Testis (tissue), 3 donors: ENCODE measurements around the gene WIPF2. TPM values are rescaled to one million over a fixed set of nuclear protein-coding genes. Genes with fewer than 3 reads are reported as not detected.
"Not testable (repeated sequence)": the region's sequence is repeated elsewhere in the genome, so short reads cannot be mapped to it uniquely, and the experiment has no call there.

Experiments
- DNase-seq: peaks from one replicate; pipeline ENCODE4 v3.0.0-alpha.2; 2019
- H3K27ac ChIP-seq, 2 donors: fragments of 200-600 bp; sonication (generic); one replicate each; pipeline ENCODE4 v1.5.1; 2019
- H3K27me3 ChIP-seq: fragments of 200-600 bp; sonication (generic); one replicate; pipeline ENCODE4 v1.5.1; 2019
- H3K36me3 ChIP-seq: fragments of 200-600 bp; sonication (generic); one replicate; pipeline ENCODE4 v1.5.1; 2017; ENCODE audit warnings: low read depth; ENCODE audit errors: missing control alignments
- H3K4me1 ChIP-seq: fragments of 200-600 bp; sonication (generic); one replicate; pipeline ENCODE4 v1.5.1; 2019
- H3K4me3 ChIP-seq, 2 donors: fragments of 200-600 bp; sonication (generic); one replicate each; pipeline ENCODE4 v1.5.1; 2017 to 2019
- H3K9me3 ChIP-seq: fragments of 200-600 bp; sonication (generic); one replicate; pipeline ENCODE4 v1.5.1; 2017
- POLR2A ChIP-seq: fragments of 450-650 bp; IDR thresholded peaks from one replicate; pipeline ENCODE4 v1.6.1; 2017; ENCODE audit warnings: antibody characterized with exemption, mild to moderate bottlenecking, moderate library complexity
- WGBS, 2 donors: methylation state at CpG; one replicate each; pipeline ENCODE4 v1.1.5; 2018; 5-methylcytosine and 5-hydroxymethylcytosine counted together
- intact Hi-C: fragments of 100-400 bp; cut with DNase I; formaldehyde crosslinking; loops from one replicate; pipeline ENCODE4 v1.15.1; 2023; ENCODE audit warnings: low total_unique reads
- polyA plus RNA-seq: library from polyadenylated mRNA; stranded (reverse); fragments of 350-450 nt; fragmentation: Illumina TruSeq; extraction: RNeasy Lipid Tissue Mini Kit (QIAGEN cat#74804); gene quantifications from one replicate; pipeline ENCODE4 v1.2.3, GENCODE V29; 2014; ENCODE audit warnings: low read depth, low replicate concordance; ENCODE audit not compliant: insufficient read depth
- total RNA-seq, 2 donors: library from RNA; depleted of rRNA; stranded (reverse); fragments of >200 nt; gene quantifications; one replicate each; pipeline ENCODE4 v1.2.3, GENCODE V29; 2016
- TF ChIP-seq, protein P1 (sequence below), 3 experiments: fragments of 450-650 bp in 2 of 3; fragments of 200-600 bp in 1 of 3; sonication (generic) in 1 of 3; IDR thresholded peaks; one replicate each; pipeline ENCODE4 v1.5.1; 2016 to 2019; ENCODE audit warnings: antibody characterized with exemption in 3 of 3, mild to moderate bottlenecking in 2 of 3, moderate library complexity in 1 of 3

WIPF2 gene
- total and polyA plus RNA-seq, 3 donors from 2014 or later = 16.4 to 21.1 (median 20.1) TPM

DNA sequence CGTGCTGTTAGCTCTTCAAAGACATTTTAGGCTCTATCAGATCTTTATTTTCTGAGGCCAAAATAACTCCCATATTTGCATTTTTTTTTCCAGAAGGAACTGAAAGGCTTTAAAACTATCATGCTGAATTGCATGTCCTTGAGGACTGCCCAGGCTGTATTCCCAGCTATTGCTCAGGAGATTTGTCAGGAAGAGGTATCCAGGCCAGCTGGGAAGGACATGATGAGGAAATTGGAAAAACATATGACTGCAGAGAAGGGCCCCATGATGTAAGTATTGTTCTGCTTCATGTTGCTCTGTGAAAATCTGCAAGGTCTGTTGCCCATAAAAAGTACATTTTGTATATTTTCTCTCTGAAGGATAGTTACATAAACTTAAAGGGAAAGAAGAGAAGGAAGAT lies 74.3 kb downstream of the WIPF2 start:
- 28 to 46% methylated on average over 1 of the region's 1 CpG for WGBS, 2 donors
- H3K27ac ChIP-seq = peak overlapping the region; percentile 60 to 79
- no peaks in the 10 kb centered on the region for H3K36me3 ChIP-seq
- TF ChIP-seq POLR2A = no peak
- TF ChIP-seq, protein P1, sequence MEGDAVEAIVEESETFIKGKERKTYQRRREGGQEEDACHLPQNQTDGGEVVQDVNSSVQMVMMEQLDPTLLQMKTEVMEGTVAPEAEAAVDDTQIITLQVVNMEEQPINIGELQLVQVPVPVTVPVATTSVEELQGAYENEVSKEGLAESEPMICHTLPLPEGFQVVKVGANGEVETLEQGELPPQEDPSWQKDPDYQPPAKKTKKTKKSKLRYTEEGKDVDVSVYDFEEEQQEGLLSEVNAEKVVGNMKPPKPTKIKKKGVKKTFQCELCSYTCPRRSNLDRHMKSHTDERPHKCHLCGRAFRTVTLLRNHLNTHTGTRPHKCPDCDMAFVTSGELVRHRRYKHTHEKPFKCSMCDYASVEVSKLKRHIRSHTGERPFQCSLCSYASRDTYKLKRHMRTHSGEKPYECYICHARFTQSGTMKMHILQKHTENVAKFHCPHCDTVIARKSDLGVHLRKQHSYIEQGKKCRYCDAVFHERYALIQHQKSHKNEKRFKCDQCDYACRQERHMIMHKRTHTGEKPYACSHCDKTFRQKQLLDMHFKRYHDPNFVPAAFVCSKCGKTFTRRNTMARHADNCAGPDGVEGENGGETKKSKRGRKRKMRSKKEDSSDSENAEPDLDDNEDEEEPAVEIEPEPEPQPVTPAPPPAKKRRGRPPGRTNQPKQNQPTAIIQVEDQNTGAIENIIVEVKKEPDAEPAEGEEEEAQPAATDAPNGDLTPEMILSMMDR (IDR thresholded peaks at IDR 0.05) = no peak
- peaks cover 7% of the 10 kb centered on the region for H3K4me1 ChIP-seq
- no peaks in the 10 kb centered on the region for H3K27me3 ChIP-seq
- intact Hi-C loops = no loop called here
- no peaks in the 10 kb centered on the region for H3K9me3 ChIP-seq
- H3K4me3 ChIP-seq = no peak overlapping the region
- peak; percentile 71 for DNase-seq

DNA sequence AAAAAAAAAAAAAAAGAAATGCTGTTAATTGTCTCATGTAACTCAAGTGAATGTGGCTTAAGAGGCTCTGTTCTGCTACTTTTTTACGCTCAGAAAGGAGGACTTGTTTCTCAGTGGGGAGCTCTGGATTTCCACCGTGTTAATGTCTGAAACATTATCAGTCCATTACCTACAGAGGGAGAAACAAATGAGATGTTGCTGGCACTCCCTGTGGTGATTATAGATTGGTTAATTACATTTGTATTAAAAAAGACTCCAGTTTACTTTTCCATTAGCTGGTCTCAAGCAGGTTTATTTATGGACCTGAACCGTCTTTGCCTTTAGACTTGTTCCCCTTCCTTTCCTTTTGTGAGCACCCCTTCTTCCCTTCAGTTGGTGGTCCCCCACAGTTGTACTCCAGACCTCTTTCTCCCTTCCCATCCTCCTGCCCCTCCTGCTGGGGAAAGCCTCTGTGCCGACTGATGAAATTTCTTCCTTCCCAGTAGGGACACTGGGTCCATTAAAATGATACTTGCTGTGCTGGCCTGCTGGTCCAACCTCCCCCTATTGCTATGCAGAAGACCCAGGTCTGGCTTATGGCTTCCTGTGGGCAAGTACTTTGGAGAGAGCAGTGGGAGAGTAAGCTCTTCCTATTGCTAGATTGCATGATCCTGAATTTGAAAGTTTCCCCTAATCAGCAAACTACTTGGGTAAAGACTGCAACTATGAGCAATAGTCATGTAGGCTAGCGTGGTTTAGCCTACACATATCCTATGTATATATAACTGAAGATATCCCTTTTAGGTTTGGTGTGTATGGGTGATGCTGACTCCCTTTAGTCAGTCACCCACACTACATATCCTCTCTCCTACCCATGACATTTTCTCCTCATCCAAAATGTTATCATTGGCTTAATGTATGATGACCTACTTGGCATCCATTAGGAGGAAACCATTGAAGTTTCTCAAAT lies 76.7 kb downstream of the WIPF2 start:
- TF ChIP-seq POLR2A = no peak
- Histone ChIP-seq H3K4me3 (no peak overlapping the region), H3K4me1 (peaks cover 10% of the 10 kb centered on the region), H3K36me3 (no peaks in the 10 kb centered on the region), H3K27me3 (no peaks in the 10 kb centered on the region), H3K27ac (no peak overlapping the region), H3K9me3 (no peaks in the 10 kb centered on the region)
- no peak for DNase-seq
- intact Hi-C loops = no loop called here
- WGBS, 2 donors = 77 to 82% methylated on average over 5 of the region's 5 CpGs

DNA sequence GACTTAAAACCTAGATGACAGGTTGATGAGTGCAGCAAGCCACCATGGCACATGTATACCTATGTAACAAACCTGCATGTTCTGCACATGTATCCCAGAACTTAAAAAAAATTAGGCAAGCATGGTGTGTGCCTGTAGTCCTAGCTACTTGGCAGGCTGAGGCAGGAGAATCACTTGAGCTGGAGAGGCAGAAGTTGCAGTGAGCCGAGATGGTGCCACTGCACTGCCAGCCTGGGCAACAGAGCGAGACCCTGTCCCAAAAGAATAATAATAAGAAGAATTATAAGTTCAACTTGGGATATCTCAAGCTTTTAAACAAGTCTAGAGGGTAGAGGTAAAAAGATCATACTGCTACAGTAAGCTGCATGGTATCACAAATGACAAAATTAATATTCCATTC lies 78.4 kb downstream of the WIPF2 start:
- H3K4me3 ChIP-seq = no peak overlapping the region
- WGBS, 2 donors = 65 to 70% methylated on average over 2 of the region's 2 CpGs
- H3K36me3 ChIP-seq = no peaks in the 10 kb centered on the region
- H3K27ac ChIP-seq = peak overlapping the region in 1 of 2 donors; percentile 81
- H3K9me3 ChIP-seq = no peaks in the 10 kb centered on the region
- intact Hi-C loops = no loop called here
- H3K27me3 ChIP-seq = no peaks in the 10 kb centered on the region
- H3K4me1 ChIP-seq = peaks cover 10% of the 10 kb centered on the region
- TF ChIP-seq, protein P1 (IDR thresholded peaks at IDR 0.05) = no peak
- TF ChIP-seq POLR2A = no peak
- DNase-seq = no peak

DNA sequence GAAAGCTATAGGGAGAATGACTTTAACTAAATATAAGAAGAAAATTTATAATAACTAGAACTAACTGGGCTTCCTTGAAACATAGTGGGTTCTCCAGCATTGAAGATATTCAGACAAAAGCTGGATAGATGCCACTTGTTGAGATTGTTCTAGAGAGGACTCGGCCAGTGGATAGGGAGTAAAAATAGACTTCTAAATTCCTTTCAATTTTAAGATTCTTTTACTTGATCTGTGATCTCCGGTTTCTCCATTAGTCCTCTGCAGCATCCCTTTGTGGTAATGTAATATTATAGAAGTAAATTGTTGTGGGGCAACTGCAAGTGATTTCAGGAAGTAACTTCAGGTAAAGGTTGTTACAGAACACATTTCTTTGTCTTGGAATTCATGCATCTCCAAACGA lies 79.6 kb downstream of the WIPF2 start:
- Histone ChIP-seq H3K4me3 (no peak overlapping the region), H3K4me1 (peaks cover 15% of the 10 kb centered on the region), H3K9me3 (no peaks in the 10 kb centered on the region), H3K27me3 (no peaks in the 10 kb centered on the region), H3K36me3 (no peaks in the 10 kb centered on the region), H3K27ac (peak overlapping the region; percentile 36 to 81)
- intact Hi-C loops = no loop called here
- TF ChIP-seq, protein P1 (IDR thresholded peaks at IDR 0.05) = no peak
- no peak for TF ChIP-seq POLR2A
- WGBS, 2 donors = 31 to 36% methylated on average over 3 of the region's 3 CpGs
- no peak for DNase-seq

DNA sequence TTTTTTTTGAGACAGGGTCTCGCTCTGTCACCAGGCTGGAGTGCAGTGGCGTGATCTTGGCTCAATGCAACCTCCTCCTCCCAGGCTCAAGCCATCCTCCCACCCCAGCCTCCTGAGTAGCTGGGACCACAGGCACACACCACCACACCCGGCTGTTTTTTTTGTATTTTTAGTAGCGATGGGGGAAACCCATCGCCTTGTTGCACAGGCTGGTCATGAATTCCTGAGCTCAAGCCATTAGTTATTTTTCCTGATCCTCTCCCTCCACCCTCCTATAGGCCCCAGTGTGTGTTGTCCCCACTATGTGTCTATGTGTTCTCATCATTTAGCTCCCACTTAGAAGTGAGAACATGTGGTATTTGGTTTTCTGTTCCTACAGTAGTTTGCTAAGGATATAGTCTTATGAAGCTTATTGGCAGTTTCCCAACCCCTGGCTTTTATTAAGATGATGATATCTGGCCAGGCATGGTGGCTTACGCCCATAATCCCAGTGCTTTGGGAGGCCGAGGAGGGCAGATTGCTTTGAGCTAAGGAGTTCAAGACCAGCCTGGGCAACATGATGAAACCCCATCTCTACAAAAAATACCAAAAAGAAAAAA lies 80.2 kb downstream of the WIPF2 start:
- WGBS, 2 donors = 54 to 70% methylated on average over 7 of the region's 7 CpGs
- DNase-seq, H3K9me3 ChIP-seq, H3K27me3 ChIP-seq, intact Hi-C loops, H3K36me3 ChIP-seq, H3K4me3 ChIP-seq: not testable (repeated sequence)
- H3K4me1 ChIP-seq = peaks cover 20% of the 10 kb centered on the region
- H3K27ac ChIP-seq = peak overlapping the region in 1 of 2 donors; percentile 81
